ENCODE data around the gene SERPINB10. TPM values are rescaled to one million over a fixed set of nuclear protein-coding genes. Genes with fewer than 3 reads are reported as not detected.

The SERPINB10 gene
- total and polyA plus RNA-seq, 2 of the 8 experiments (the other 6 are each of a cell fraction or from before 2014, with no cell fraction given) = not detected

DNA sequence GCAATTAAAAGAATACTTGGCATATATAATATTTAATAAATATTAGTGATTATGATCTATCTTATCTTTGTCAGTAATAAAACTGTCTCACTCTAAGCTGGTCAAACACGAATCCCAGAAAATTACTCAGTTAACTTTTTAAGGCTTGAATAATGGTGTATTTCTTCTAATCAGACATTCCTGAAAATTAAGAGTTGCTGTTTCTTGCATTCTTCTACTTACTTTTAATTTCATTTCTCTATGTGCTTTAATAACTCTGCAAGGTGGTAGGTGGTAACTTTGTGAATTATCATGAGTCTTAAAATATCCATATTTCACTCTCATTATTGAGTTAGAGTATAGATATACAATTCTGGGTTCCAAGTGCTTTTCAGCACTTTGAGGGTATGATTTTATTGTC, 3.1 kb upstream of the SERPINB10 start:
- WGBS, 2 experiments (ENCODE audit: extremely low coverage in 1 of 2, insufficient coverage in 1 of 2, insufficient read length in 1 of 2, insufficient replicate concordance in 2 of 2, low coverage in 1 of 2, low lambda C conversion rate in 2 of 2, missing lambda C conversion rate in 1 of 2) = 89% methylated on average over 1 of the region's 1 CpG; no CpG with 5 or more reads in 1 of the 2 experiments
- Histone ChIP-seq H3K23me2 (ENCODE audit: low read depth, low read length) (no peaks in the 10 kb centered on the region), H3K9me3 (ENCODE audit: insufficient read depth in 2 of 2, low read depth in 1 of 2, low read length in 1 of 2) (peaks cover 0 to 7% of the 10 kb centered on the region in 2 experiments; a peak in 1 of 4 replicates), H4K20me1 (replicated peaks in 1 of 2; ENCODE audit: control insufficient read depth in 1 of 2, insufficient read depth in 2 of 2, low read length in 2 of 2) (no peaks in the 10 kb centered on the region), H4K5ac (ENCODE audit: insufficient read length, low read depth, low read length) (no peak overlapping the region), H3K23ac (ENCODE audit: insufficient read length) (no peak overlapping the region), H4K91ac (replicated peaks; ENCODE audit: insufficient read length, low read length) (no peak overlapping the region), H3K79me2 (ENCODE audit: control insufficient read depth in 1 of 2, insufficient read depth in 2 of 2, low read length in 2 of 2) (no peaks in the 10 kb centered on the region), H2BK120ac (replicated peaks; ENCODE audit: low read depth, low read length) (no peak overlapping the region), H3K14ac (ENCODE audit: insufficient read length) (no peak overlapping the region), H4K8ac (ENCODE audit: extremely low read depth, insufficient read depth, low read length) (no peak overlapping the region), H3K4me1 (replicated peaks in 1 of 4; ENCODE audit: control insufficient read depth in 3 of 4, insufficient read depth in 4 of 4, low read length in 3 of 4) (peaks cover 0 to 2% (median 0%) of the 10 kb centered on the region in 4 experiments; a peak in 1 of 7 replicates), H3K4ac (replicated peaks; ENCODE audit: insufficient read length, low read depth, low read length) (no peak overlapping the region), H2AFZ (ENCODE audit: low read length) (no peak overlapping the region), H2BK12ac (ENCODE audit: low read depth, low read length) (no peak overlapping the region), H3K4me2 (ENCODE audit: insufficient read depth in 1 of 2, low read depth in 2 of 2, low read length in 2 of 2) (no peak overlapping the region), H3K27me3 (replicated peaks in 1 of 4; ENCODE audit: control insufficient read depth in 3 of 4, extremely low read depth in 1 of 4, insufficient read depth in 3 of 4, low read length in 3 of 4) (no peaks in the 10 kb centered on the region), H3K36me3 (ENCODE audit: control insufficient read depth in 2 of 4, insufficient read depth in 4 of 4, low read length in 3 of 4) (no peaks in the 10 kb centered on the region), H2BK15ac (ENCODE audit: low read length) (no peak overlapping the region), H3K56ac (replicated peaks; ENCODE audit: insufficient read length, low read depth, low read length) (no peak overlapping the region), H3K18ac (ENCODE audit: extremely low read depth, low read length) (no peak overlapping the region), H3K9ac (replicated peaks in 1 of 4; ENCODE audit: extremely low read depth in 1 of 4, low read depth in 3 of 4, low read length in 3 of 4) (no peak overlapping the region), H3K79me1 (ENCODE audit: low read depth, low read length) (no peaks in the 10 kb centered on the region), H3K27ac (ENCODE audit: low read depth, low read length) (no peak overlapping the region), H2AK5ac (ENCODE audit: low read depth, low read length) (no peak overlapping the region), H2BK5ac (ENCODE audit: low read depth, low read length) (no peak overlapping the region), H3K4me3 (ENCODE audit: extremely low read depth in 1 of 4, insufficient read depth in 2 of 4, low read depth in 3 of 4, low read length in 4 of 4) (no peak overlapping the region), H2BK20ac (ENCODE audit: low read length) (no peak overlapping the region)
- CTCF ChIA-PET (ENCODE audit: partially characterized antibody) = no interaction called here
- DNase-seq (ENCODE audit: low read depth in 1 of 2, low spot score in 2 of 2) = no peak
- no peak for FAIRE-seq
- TF ChIP-seq TCF12 (IDR thresholded peaks at IDR 0.05; ENCODE audit: low read depth, low read length) (no peak), CBX5 (IDR thresholded peaks at IDR 0.05; ENCODE audit: low read depth, low read length) (no peak), RBBP5 (IDR thresholded peaks at IDR 0.05; ENCODE audit: borderline replicate concordance, low read depth, low read length) (no peak), CREB1 (IDR thresholded peaks at IDR 0.05) (no peak), SIRT6 (IDR thresholded peaks at IDR 0.05; ENCODE audit: low read length) (no peak), EGR1 (IDR thresholded peaks at IDR 0.05; ENCODE audit: borderline replicate concordance, low read depth, low read length) (no peak), POLR2AphosphoS5 (IDR thresholded peaks at IDR 0.05; ENCODE audit: low read depth, low read length) (no peak)
- TF ChIP-seq, protein P1, sequence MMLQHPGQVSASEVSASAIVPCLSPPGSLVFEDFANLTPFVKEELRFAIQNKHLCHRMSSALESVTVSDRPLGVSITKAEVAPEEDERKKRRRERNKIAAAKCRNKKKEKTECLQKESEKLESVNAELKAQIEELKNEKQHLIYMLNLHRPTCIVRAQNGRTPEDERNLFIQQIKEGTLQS (IDR thresholded peaks at IDR 0.05; ENCODE audit: insufficient read depth, low read depth, low read length) = no peak
- POLR2A ChIA-PET (ENCODE audit: partially characterized antibody) = no interaction called here

Data from H1 (cell line).